GM23248 (cell line): ENCODE results near the gene ADAM33.

ENCODE experiments used
- EZH2 ChIP-seq: fragments of 200-600 bp; sonication (generic); IDR thresholded peaks from 2 replicates; pipeline ENCODE4 v1.6.1; 2018; ENCODE audit warnings: antibody characterized with exemption, mild to moderate bottlenecking; ENCODE audit not compliant: insufficient read depth, poor library complexity, severe bottlenecking
- EZH2phosphoT487 ChIP-seq: fragments of 200-600 bp; sonication (generic); IDR thresholded peaks from 2 replicates; pipeline ENCODE4 v1.6.1; 2018; ENCODE audit warnings: antibody characterized with exemption, moderate library complexity, mild to moderate bottlenecking, low read depth; ENCODE audit not compliant: insufficient read depth

GRCh38 chr20:3707508-3707899 is 25.7 kb upstream of the ADAM33 start:
- TF ChIP-seq EZH2phosphoT487, result no peak
- TF ChIP-seq EZH2, result no peak
